H1 (cell line): Measurements from ENCODE around the gene C5orf15. TPM values are rescaled to one million over a fixed set of nuclear protein-coding genes. Genes with fewer than 3 reads are reported as not detected.

Source experiments
- CTCF ChIA-PET: fragments of 300-600 bp; sonication (Branson Sonifier 250); formaldehyde crosslinking; loops from one replicate; lab custom pipeline; 2021; ENCODE audit not compliant: partially characterized antibody; lab: Charles Lee
- POLR2A ChIA-PET: fragments of 300-600 bp; sonication (Branson Sonifier 250); formaldehyde crosslinking; loops from one replicate; lab custom pipeline; 2021; ENCODE audit warnings: inconsistent platforms; ENCODE audit not compliant: partially characterized antibody; lab: Charles Lee
- DNase-seq, 2 experiments: peaks; one replicate each; pipeline versions ENCODE4 v3.0.0 to v3.0.0-alpha.2; 2010 to 2022; ENCODE audit warnings: low spot score in 2 of 2, low read depth in 1 of 2, mixed read lengths in 1 of 2
- FAIRE-seq: peaks from 2 replicates; lab custom pipeline; 2011; peaks lifted over from hg19 to GRCh38; lab: Jason Lieb, UNC
- H2AFZ ChIP-seq: 2 replicates; pipeline ENCODE4 v1.8.1; 2012; ENCODE audit warnings: low read length, inconsistent platforms
- H2AK5ac ChIP-seq: 2 replicates; pipeline ENCODE4 v1.6.1; 2013; ENCODE audit warnings: low read depth, low read length
- H2BK120ac ChIP-seq: replicated peaks from 2 replicates; pipeline ENCODE3; 2013; ENCODE audit warnings: low read depth, low read length, inconsistent platforms
- H2BK12ac ChIP-seq: 2 replicates; pipeline ENCODE4 v1.6.1; 2013; ENCODE audit warnings: low read depth, low read length
- H2BK15ac ChIP-seq: 2 replicates; pipeline ENCODE4 v1.6.1; 2013; ENCODE audit warnings: low read length
- H2BK20ac ChIP-seq: 2 replicates; pipeline ENCODE4 v1.6.1; 2013; ENCODE audit warnings: low read length
- H2BK5ac ChIP-seq: 2 replicates; pipeline ENCODE4 v1.6.1; 2013; ENCODE audit warnings: low read depth, low read length
- H3K14ac ChIP-seq: 2 replicates; pipeline ENCODE4 v1.6.1; 2013; ENCODE audit warnings: inconsistent platforms; ENCODE audit not compliant: insufficient read length
- H3K18ac ChIP-seq: 2 replicates; pipeline ENCODE4 v1.6.1; 2013; ENCODE audit warnings: low read length; ENCODE audit errors: extremely low read depth
- H3K23ac ChIP-seq: 2 replicates; pipeline ENCODE4 v1.6.1; 2013; ENCODE audit warnings: inconsistent platforms; ENCODE audit not compliant: insufficient read length
- H3K23me2 ChIP-seq: 2 replicates; pipeline ENCODE4 v1.6.1; 2013; ENCODE audit warnings: low read depth, low read length
- H3K27ac ChIP-seq: 2 replicates; pipeline ENCODE4 v1.6.1; 2011; ENCODE audit warnings: low read depth, low read length, inconsistent platforms
- H3K27me3 ChIP-seq, 4 experiments: replicated peaks in 1 of 4; 1 replicate in 1 of 4; 2 replicates in 3 of 4; pipeline versions ENCODE4 v1.6.1 to v1.8.1; 2011 to 2013; ENCODE audit warnings: low read length in 3 of 4, mild to moderate bottlenecking in 3 of 4, inconsistent platforms in 2 of 4, mixed read lengths in 2 of 4, moderate library complexity in 1 of 4; ENCODE audit not compliant: control insufficient read depth in 3 of 4, insufficient read depth in 3 of 4; ENCODE audit errors: extremely low read depth in 1 of 4
- H3K36me3 ChIP-seq, 4 experiments: 2 replicates each; pipeline versions ENCODE4 v1.6.1 to v1.8.1; 2011 to 2013; ENCODE audit warnings: mild to moderate bottlenecking in 4 of 4, low read length in 3 of 4, moderate library complexity in 2 of 4, control low read depth in 1 of 4, inconsistent platforms in 1 of 4; ENCODE audit not compliant: insufficient read depth in 4 of 4, control insufficient read depth in 2 of 4
- H3K4ac ChIP-seq: replicated peaks from 2 replicates; pipeline ENCODE3; 2013; ENCODE audit warnings: low read length, low read depth, mixed read lengths, inconsistent platforms; ENCODE audit not compliant: insufficient read length
- H3K4me1 ChIP-seq, 4 experiments: replicated peaks in 1 of 4; 1 replicate in 1 of 4; 2 replicates in 3 of 4; pipeline versions ENCODE4 v1.6.1 to v1.8.1; 2011 to 2013; ENCODE audit warnings: low read length in 3 of 4, inconsistent platforms in 2 of 4, mixed read lengths in 1 of 4; ENCODE audit not compliant: insufficient read depth in 4 of 4, control insufficient read depth in 3 of 4
- H3K4me2 ChIP-seq, 2 experiments: 2 replicates each; pipeline versions ENCODE4 v1.6.1 to v1.8.1; 2011 to 2013; ENCODE audit warnings: low read depth in 2 of 2, low read length in 2 of 2, control low read depth in 1 of 2, inconsistent platforms in 1 of 2, mild to moderate bottlenecking in 1 of 2; ENCODE audit not compliant: insufficient read depth in 1 of 2
- H3K4me3 ChIP-seq, 4 experiments: fragments of 200-600, 300-600 bp in 1 of 4; sonication (generic), shearing (Covaris generic), sonication (Bioruptor Twin) in 1 of 4; 2 replicates each; pipeline versions ENCODE4 v1.5.1 to v1.8.1; 2011 to 2016; ENCODE audit warnings: low read length in 4 of 4, low read depth in 3 of 4, control low read depth in 2 of 4, inconsistent platforms in 2 of 4, mild to moderate bottlenecking in 2 of 4, mixed read lengths in 1 of 4, moderate library complexity in 1 of 4; ENCODE audit not compliant: insufficient read depth in 2 of 4; ENCODE audit errors: extremely low read depth in 1 of 4
- H3K56ac ChIP-seq: replicated peaks from 2 replicates; pipeline ENCODE3; 2013; ENCODE audit warnings: low read depth, mild to moderate bottlenecking, mixed read lengths, low read length, inconsistent platforms; ENCODE audit not compliant: insufficient read length
- H3K79me1 ChIP-seq: 2 replicates; pipeline ENCODE4 v1.6.1; 2013; ENCODE audit warnings: low read depth, low read length, control low read depth
- H3K79me2 ChIP-seq, 2 experiments: 2 replicates each; pipeline versions ENCODE4 v1.6.1 to v1.8.1; 2012 to 2013; ENCODE audit warnings: low read length in 2 of 2, mild to moderate bottlenecking in 2 of 2, inconsistent platforms in 1 of 2; ENCODE audit not compliant: insufficient read depth in 2 of 2, control insufficient read depth in 1 of 2
- H3K9ac ChIP-seq, 4 experiments: replicated peaks in 1 of 4; 1 replicate in 1 of 4; 2 replicates in 3 of 4; pipeline versions ENCODE4 v1.6.1 to v1.8.1; 2011 to 2013; ENCODE audit warnings: low read depth in 3 of 4, low read length in 3 of 4, control low read depth in 2 of 4, mild to moderate bottlenecking in 2 of 4, moderate library complexity in 2 of 4, inconsistent platforms in 1 of 4; ENCODE audit errors: extremely low read depth in 1 of 4
- H3K9me3 ChIP-seq, 2 experiments: 2 replicates each; pipeline versions ENCODE4 v1.6.1 to v1.8.1; 2012 to 2013; ENCODE audit warnings: mild to moderate bottlenecking in 2 of 2, moderate library complexity in 2 of 2, control low read depth in 1 of 2, inconsistent platforms in 1 of 2, low read depth in 1 of 2, low read length in 1 of 2, mixed read lengths in 1 of 2; ENCODE audit not compliant: insufficient read depth in 2 of 2
- H4K20me1 ChIP-seq, 2 experiments: replicated peaks in 1 of 2; 2 replicates each; pipeline versions ENCODE3 to v1.8.1; 2011 to 2013; ENCODE audit warnings: inconsistent platforms in 2 of 2, low read length in 2 of 2, mild to moderate bottlenecking in 1 of 2; ENCODE audit not compliant: insufficient read depth in 2 of 2, control insufficient read depth in 1 of 2
- H4K5ac ChIP-seq: 2 replicates; pipeline ENCODE4 v1.6.1; 2013; ENCODE audit warnings: low read length, low read depth, mixed read lengths, inconsistent platforms; ENCODE audit not compliant: insufficient read length
- H4K8ac ChIP-seq: 2 replicates; pipeline ENCODE4 v1.8.0; 2013; ENCODE audit warnings: mild to moderate bottlenecking, moderate library complexity, low read length, inconsistent platforms; ENCODE audit not compliant: insufficient read depth; ENCODE audit errors: extremely low read depth
- H4K91ac ChIP-seq: replicated peaks from 2 replicates; pipeline ENCODE3; 2013; ENCODE audit warnings: low read length, mixed read lengths, inconsistent platforms; ENCODE audit not compliant: insufficient read length
- BACH1 ChIP-seq: IDR thresholded peaks from 2 replicates; pipeline ENCODE4 v1.6.1; 2012; ENCODE audit warnings: low read length, improper control_type of control experiment
- EP300 ChIP-seq, 2 experiments: IDR thresholded peaks; 1 replicate in 1 of 2; 2 replicates in 1 of 2; pipeline ENCODE4 v1.6.1; 2011 to 2012; ENCODE audit warnings: low read depth in 2 of 2, low read length in 2 of 2, mild to moderate bottlenecking in 2 of 2, borderline replicate concordance in 1 of 2, inconsistent platforms in 1 of 2, moderate library complexity in 1 of 2
- WGBS, 2 experiments: shearing (Covaris generic) in 1 of 2; methylation state at CpG; one replicate each; pipeline versions ENCODE4 v1.1.6 to v1.1.7; 2013 to 2015; ENCODE audit warnings: low lambda C conversion rate in 2 of 2, mixed read lengths in 2 of 2, inconsistent platforms in 1 of 2, low coverage in 1 of 2, missing lambda C conversion rate in 1 of 2; ENCODE audit not compliant: insufficient replicate concordance in 2 of 2, insufficient coverage in 1 of 2, insufficient read length in 1 of 2; ENCODE audit errors: extremely low coverage in 1 of 2, missing lambda C conversion rate in 1 of 2; 5-methylcytosine and 5-hydroxymethylcytosine counted together
- polyA plus RNA-seq, 7 experiments: library from polyadenylated mRNA; depleted of rRNA in 3 of 7; stranded (reverse) in 5 of 7; unstranded in 2 of 7; fragments of >200 nt in 5 of 7; fragments of 200-250 nt in 2 of 7; gene quantifications; 1 replicate in 5 of 7; 2 replicates in 1 of 7; 4 replicates in 1 of 7; pipeline versions ENCODE4 v1.2.1 to v1.2.3, GENCODE V29; 2011 to 2013; ENCODE audit warnings: missing spikeins in 2 of 7, mixed read lengths in 2 of 7
- total RNA-seq: library from RNA; stranded (reverse); fragmentation: NEBNext Ultra II Directional; extraction: Animal tissue kit (Norgen Biotek cat#: 25700); gene quantifications from 2 replicates; pipeline ENCODE4 v1.2.1, GENCODE V29; 2021

C5orf15 gene
- total and polyA plus RNA-seq, 2 of the 8 experiments (the other 6 are each of a cell fraction or from before 2014, with no cell fraction given): 31.7 to 39.3 TPM

GRCh38 chr5:133921979-133922378 is 46.4 kb downstream of the C5orf15 start:
- DNase-seq: no peak
- CTCF ChIA-PET: interaction anchor here (0.6 to 1.9 kb wide), 4 partner anchors 23 to 375 kb away, joined by 3 to 9 read pairs (median 4); no protein-coding TSS in a partner anchor

More at GRCh38 chr5:133921979-133922378, 46.4 kb downstream of the C5orf15 start:
- H3K56ac ChIP-seq: no peak overlapping the region
- H3K18ac ChIP-seq: no peak overlapping the region
- H2BK120ac ChIP-seq: no peak overlapping the region
- H2BK20ac ChIP-seq: no peak overlapping the region
- H2BK12ac ChIP-seq: no peak overlapping the region
- POLR2A ChIA-PET: interaction anchor here (0.6 kb wide), 1 partner anchor 45 kb away, joined by 3 read pairs; no protein-coding TSS in a partner anchor
- H4K20me1 ChIP-seq: no peaks in the 10 kb centered on the region
- H3K4me2 ChIP-seq: no peak overlapping the region
- no peaks in the 10 kb centered on the region for H3K79me2 ChIP-seq
- H3K9ac ChIP-seq: no peak overlapping the region
- no peaks in the 10 kb centered on the region; a peak in 1 of 7 replicates for H3K4me1 ChIP-seq
- no peak overlapping the region for H3K14ac ChIP-seq
- H3K27ac ChIP-seq: no peak overlapping the region
- TF ChIP-seq BACH1 (no peak), EP300 (IDR thresholded peaks at IDR 0.05; ENCODE audit: borderline replicate concordance in 1 of 2, low read depth in 2 of 2, low read length in 2 of 2) (no peak)
- H2AFZ ChIP-seq: no peak overlapping the region
- no peak for FAIRE-seq
- no peak overlapping the region for H4K91ac ChIP-seq
- H3K23ac ChIP-seq: no peak overlapping the region
- H2BK5ac ChIP-seq: no peak overlapping the region
- no peak overlapping the region for H2BK15ac ChIP-seq
- no peak overlapping the region for H3K4ac ChIP-seq
- H3K4me3 ChIP-seq: no peak overlapping the region
- 73% methylated on average over 5 of the region's 5 CpGs; no CpG with 5 or more reads in 1 of the 2 experiments for WGBS, 2 experiments
- no peaks in the 10 kb centered on the region for H3K27me3 ChIP-seq
- H3K79me1 ChIP-seq: no peaks in the 10 kb centered on the region
- no peak overlapping the region for H2AK5ac ChIP-seq
- no peak overlapping the region for H4K8ac ChIP-seq
- 0 out of 2 replicates have a peak, but pooled peaks cover 2% of the 10 kb centered on the region for H3K23me2 ChIP-seq
- H4K5ac ChIP-seq: no peak overlapping the region
- no peaks in the 10 kb centered on the region for H3K9me3 ChIP-seq
- H3K36me3 ChIP-seq: no peaks in the 10 kb centered on the region
